Activated gamma-delta T cell treated with anti-CD3 and anti-CD28 coated beads, Interleukin-2, amount 50 U/mL, for 16 hours (primary cell): ENCODE measurements around the gene ZNF606.

Experiments
- DNase-seq: peaks from one replicate; pipeline ENCODE4 v3.0.0-alpha.2; 2020; ENCODE audit warnings: low read depth

The ZNF606 gene

GRCh38 chr19:57927587-57927986 lies 75.0 kb downstream of the ZNF606 start:
- DNase-seq: no peak
